ENCODE data around the gene APOL1.

DNA sequence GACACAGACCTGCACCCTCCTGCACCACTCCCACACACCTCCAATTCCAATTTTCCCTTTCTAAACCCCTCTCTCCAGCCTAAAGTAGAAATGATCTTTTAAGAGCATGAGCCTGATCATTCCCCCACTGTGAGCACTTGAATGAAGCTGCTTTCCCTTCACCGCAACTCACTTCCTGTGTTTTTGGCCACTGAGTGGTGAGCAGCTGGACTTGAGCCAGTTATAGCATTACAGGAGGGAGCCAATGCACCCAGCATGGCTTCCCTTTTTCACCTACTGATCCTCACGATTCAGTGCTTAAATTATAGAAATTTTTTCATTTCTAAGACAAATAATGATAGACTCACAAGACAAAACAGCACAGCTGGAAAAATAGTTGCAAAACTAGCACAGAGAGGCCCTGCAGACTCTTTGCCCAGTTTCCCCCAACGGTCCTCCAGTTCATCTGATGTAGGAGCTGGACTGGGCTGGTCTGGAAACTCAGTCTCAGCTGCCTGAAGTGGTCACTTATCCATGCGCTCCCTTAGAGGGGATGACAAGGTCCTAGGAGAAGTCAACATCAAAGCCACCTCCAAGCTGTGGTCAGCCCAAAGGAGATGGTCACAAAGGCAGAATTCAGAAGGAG lies 41.6 kb upstream of the APOL1 start:
- TF ChIP-seq POLR2A (IDR thresholded peaks at IDR 0.05; ENCODE audit: low read depth, low read length), result no peak
- no peak for TF ChIP-seq POLR2AphosphoS5 (IDR thresholded peaks at IDR 0.05; ENCODE audit: low read depth, low read length)
- no peak for TF ChIP-seq TAF1 (IDR thresholded peaks at IDR 0.05; ENCODE audit: low read depth, low read length)

All from GM12891 (cell line).